Activated naive CD4-positive, alpha-beta T cell treated with Interleukin-2 at 50 U/mL for 16 hours (primary cell): ENCODE measurements around the gene KATNAL1.

Source experiments
- DNase-seq: peaks from one replicate; pipeline ENCODE4 v3.0.0-alpha.2; 2020

KATNAL1 gene

GRCh38 chr13:30158774-30159445 is 148.4 kb downstream of the KATNAL1 start:
- no peak for DNase-seq

- no peak for DNase-seq
These were observed 149.7 kb downstream of the KATNAL1 start for GRCh38 chr13:30157616-30157993.

- no peak for DNase-seq
These were observed 150.3 kb downstream of the KATNAL1 start for GRCh38 chr13:30156826-30157615.

DNA sequence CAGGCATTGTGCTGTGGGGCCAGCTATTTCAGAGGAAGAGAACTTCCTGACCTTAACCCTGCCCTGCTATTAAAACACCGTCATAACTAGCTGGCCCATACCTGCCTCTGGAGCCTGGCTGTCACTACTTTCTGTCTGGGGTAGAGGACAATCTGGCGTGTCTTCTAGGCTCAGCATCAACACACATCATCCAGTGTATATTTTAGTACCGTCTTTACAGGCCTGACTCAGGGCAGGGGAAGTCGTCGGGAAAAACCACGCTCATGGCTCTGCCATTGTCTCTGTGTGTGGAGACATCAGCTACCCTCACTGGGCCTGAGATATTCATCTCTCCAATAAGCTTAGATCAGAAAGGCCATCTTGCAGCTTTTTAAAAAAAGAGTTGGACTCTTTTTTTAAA is 151.1 kb downstream of the KATNAL1 start:
- DNase-seq: no peak

DNA sequence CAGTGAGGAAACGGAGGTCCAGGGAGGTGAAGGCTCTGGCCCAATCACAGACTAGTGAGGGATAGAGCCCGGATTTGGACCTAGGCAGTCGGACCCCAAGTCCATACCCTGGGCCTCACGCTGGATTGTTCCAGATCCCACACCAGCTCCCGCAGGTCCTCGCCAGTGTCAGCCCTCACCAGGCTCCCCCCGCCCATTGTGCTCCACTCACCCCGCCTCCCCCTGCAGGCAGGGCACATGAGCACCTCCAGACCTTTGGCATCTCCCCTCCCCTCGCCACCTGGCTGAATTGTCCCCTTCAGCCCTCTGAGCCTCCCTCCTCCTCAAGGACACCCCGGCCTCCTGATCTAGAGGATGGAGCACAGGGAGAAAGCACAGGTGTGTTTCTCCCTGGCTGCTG is 152.4 kb downstream of the KATNAL1 start:
- no peak for DNase-seq

DNA sequence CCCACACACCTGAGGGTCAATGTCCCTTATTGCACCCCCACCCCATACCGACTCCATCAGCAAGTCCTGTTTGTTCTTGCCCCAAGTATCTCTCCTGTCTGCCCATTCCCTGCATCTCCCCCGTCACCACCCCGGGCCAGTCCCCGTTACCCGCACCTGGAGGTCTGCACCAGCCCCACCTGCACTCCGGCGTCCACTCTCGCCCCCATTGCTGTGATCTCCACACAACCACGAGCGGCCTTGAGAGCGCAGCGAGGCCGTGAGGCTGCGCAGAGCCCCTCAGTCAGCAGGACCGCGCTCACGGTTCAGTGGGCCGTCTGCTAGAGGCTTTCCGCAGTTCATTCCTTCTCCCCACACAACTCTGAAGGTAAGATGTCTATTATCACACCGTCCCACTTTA is 152.8 kb downstream of the KATNAL1 start:
- DNase-seq: no peak

GRCh38 chr13:30153545-30154426 is 153.6 kb downstream of the KATNAL1 start:
- DNase-seq: no peak
